Eye (tissue), 1 donor: Measurements from ENCODE around the gene IL13.
"Not testable (repeated sequence)": the region's sequence is repeated elsewhere in the genome, so short reads cannot be mapped to it uniquely, and the experiment has no call there.

ENCODE experiments used
- DNase-seq: peaks from one replicate; pipeline ENCODE4 v3.0.0-alpha.2; 2015

Gene IL13

DNA sequence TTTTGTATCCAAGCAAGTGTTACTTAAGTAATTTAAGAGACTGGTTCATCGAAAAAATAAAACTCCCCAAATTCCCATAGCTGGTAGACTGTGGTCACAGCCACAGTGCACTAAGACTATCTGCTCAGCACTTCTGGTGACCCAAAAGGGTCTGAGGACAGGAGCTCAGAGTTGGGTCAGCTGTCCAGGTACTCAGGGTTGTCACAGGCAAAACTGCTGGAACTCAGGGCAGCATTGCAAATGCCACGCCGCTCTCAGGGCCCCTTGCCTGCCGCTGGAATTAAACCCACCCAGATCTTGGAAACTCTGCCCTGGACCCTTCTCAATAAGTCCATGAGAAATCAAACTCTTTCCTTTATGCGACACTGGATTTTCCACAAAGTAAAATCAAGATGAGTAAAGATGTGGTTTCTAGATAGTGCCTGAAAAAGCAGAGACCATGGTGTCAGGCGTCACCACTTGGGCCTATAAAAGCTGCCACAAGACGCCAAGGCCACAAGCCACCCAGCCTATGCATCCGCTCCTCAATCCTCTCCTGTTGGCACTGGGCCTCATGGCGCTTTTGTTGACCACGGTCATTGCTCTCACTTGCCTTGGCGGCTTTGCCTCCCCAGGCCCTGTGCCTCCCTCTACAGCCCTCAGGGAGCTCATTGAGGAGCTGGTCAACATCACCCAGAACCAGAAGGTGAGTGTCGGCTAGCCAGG is at the start of gene IL13:
Gene IL13 (plus strand): TSS at position 498 of the 705 bp plus-strand sequence. CDS start 14 bp downstream, at position 512.
- no peak for DNase-seq

DNA sequence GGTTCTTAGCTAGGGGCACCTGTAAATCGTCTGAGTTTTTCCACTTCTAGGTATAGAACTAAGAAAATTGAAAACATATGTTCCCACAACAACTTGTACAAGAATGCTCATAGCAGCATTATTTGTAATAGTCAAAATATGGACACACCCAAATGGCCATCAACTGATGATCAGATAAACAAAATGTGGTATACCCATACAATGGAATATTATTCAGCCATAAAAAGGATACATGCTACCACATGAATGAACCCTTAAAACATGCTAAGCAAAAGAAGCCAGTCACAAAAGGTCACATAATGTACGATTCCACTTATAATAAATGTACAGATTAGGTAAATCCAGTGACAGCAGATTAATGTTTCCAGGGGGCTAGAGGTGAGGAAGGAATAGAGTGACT is 46.0 kb upstream of the IL13 start:
- DNase-seq, result no peak

DNA sequence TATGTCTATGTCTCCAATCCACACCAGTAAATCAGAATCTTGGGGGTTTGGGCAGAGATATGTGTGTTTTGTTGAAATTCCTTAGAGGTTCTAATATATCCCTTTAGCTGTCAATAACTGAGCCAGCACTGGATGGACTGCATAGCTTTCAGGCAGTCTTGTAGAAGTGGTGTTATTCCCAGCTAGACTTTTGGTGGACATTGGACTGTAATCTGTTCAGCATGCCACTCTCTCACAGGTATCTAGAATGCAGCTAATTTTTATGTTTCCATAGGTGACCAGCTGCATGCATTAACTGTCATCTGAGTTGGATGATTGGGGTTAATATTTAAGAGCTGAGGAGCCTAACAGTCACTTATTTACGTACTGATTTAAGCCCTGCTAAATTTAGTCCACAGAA is 45.1 kb upstream of the IL13 start:
- no peak for DNase-seq

DNA sequence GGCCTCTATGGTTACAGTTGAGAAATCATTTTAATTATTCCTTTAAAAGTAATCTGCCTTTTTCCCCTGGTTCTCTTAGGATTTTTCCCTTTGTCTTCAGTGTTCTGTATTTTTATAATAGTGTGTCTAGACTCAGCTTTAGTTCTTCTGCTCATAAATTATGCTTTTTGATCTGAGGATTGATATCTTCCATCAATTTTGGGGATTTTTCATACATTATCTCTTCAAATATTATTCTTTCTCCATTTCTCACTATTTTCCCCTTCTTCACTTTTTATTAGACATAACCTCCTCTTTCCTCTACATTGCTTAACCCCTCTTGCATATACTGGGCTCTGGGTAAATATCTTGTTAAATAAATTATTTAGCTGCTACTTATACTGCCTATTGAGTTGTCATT is 36.3 kb upstream of the IL13 start:
- DNase-seq, result no peak

DNA sequence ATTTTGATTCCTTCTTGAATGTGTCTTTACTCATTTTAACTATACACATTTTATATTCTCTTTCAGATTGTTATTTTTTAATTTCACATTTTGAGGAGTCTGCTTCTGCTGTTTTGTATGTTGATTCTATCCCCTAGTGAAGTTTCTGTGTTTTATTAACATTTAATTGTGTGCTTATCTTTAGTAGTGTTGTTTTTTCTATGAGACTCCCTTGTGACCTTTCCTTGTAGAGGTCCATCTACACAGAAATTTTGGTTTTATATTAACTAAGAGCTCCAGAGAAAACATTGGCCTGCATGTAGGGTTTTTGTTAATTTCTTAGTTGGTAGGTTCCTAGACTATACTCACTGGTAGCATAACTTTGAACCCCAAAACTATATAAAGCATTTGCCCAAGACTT is 35.4 kb upstream of the IL13 start:
- no peak for DNase-seq

DNA sequence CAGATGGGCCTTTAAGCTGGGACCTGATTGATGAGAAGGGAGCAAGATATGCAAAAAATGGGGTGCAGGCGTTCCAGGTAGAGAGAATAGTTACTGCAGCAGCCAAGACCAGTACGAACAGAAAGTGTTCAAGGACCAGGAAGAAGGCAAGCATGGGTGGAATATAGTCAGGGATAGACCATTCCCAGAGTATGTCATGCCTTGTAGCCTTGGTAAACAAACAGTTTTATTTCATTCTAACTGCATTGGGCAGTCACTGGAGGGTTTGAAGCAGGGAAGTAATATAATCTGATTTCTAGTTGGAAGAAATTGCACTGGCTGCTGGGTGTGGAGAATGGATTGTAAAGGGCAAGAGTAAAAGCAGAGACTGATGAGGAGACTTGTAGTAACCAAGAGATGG is 30.5 kb upstream of the IL13 start:
- DNase-seq, result no peak

DNA sequence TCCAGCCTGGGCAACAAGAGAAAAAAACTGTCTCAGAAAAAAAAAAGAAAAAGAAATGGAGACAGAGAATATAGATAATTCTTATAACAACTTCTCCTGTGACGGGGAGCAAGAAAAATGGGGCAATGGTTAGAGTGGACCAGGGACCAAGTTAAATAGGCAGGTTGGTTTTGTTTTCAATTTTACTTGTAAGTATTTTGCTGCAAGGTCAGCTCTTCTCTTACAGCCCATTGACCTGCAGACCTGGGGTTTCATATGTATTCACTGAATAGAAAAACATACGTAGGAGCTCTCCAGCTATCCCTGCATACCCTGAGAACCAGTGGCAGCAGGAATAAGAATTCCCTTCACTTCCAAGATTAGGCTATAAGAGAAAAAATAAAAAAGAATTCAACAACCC is 29.2 kb upstream of the IL13 start:
- DNase-seq, result no peak

DNA sequence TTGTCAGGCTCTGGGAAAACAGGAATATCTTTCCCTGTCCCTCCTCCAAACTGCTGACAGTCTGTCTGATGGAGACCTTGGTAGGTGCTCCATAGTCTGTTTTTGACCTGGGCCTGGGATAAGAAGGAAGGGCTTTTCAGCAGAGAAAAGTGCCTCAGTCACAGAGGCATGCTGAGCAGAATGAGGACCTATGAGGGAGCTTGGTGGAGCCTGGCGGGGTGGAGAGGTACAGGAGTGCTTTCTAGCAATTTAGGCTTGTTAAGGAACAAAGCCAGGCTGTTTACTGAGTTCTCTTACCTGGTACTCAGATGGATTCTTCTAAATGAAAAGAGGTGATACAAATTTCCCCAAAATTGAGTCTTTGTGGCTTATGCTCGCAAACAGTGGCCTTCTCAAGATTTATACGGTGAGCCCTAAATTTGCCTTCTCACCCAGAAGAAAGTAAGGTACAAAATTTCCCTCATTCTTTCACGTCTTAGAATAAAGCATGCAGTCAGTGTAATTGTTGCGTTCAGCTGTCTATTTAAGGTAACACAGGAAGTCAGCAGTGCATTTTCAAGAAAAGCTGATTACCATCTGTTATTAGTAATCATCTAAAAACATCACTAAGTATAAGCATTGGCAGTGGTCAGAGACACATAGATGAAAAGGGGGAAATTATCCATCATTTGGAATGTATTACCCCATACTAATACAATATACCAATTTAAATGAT is 28.6 kb upstream of the IL13 start:
- no peak for DNase-seq

DNA sequence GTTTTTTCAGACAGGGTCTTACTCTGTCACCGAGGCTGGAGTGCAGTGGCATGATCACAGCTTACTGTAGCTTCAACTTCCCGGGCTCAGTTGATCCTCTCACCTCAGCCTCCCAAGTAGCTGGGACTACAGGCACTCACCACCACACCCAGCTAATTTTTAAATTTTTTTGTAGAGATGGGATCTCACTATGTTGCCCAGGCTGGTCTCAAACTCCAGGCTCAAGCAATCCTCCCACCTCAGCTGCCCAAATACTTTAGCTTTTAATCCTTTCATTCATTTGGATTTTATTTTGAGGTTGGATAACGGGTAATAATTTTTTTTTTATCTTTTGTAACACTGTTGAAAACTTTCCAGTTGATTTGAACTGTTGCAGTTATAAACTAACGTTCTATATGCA is 24.4 kb upstream of the IL13 start:
- DNase-seq, result not testable (repeated sequence)

DNA sequence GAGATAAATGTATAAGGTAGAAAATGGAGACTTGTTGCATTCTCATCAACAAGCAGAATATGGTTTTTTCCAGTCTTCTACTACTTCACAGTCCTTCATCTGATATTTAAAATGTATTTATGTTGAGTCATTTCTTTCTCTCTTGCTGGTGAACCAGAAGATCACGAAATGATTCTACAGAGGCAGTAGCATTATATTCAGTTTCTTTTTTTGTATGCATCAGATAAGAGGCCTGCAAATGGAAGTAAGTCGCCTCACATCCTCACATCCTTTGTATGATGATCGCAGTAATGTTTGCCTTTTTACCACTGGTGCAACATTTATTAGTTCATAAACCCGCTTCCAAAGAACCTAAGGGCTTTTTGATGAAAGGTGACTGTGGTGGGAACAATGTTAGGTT is 22.1 kb upstream of the IL13 start:
- DNase-seq, result no peak

DNA sequence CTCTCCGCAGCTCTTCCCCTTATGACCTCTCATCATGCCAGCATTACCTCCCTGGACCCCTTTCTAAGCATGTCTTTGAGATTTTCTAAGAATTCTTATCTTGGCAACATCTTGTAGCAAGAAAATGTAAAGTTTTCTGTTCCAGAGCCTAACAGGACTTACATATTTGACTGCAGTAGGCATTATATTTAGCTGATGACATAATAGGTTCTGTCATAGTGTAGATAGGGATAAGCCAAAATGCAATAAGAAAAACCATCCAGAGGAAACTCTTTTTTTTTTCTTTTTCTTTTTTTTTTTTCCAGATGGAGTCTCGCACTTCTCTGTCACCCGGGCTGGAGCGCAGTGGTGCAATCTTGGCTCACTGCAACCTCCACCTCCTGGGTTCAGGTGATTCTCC is 20.7 kb upstream of the IL13 start:
- no peak for DNase-seq

DNA sequence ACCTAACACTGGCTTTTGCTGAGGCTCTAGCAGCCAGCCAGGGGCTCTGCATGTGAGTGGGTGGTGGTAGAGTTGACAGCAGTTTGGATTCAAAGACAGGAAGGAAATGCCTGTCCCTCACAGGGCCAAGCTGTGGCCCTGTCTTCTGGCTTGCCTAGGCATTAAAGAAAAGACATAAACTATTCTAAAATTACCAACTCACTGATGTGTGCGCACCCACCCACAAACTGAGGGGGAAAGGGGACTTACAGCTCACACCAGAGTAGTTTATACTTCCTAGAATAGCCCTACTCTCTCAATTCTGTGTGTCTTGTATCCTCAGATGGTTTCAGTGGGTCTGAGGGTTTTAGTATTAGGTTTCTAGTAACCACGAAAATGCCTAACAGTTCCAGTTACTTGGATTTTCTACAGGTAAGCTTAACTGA is 18.3 kb upstream of the IL13 start:
- no peak for DNase-seq

DNA sequence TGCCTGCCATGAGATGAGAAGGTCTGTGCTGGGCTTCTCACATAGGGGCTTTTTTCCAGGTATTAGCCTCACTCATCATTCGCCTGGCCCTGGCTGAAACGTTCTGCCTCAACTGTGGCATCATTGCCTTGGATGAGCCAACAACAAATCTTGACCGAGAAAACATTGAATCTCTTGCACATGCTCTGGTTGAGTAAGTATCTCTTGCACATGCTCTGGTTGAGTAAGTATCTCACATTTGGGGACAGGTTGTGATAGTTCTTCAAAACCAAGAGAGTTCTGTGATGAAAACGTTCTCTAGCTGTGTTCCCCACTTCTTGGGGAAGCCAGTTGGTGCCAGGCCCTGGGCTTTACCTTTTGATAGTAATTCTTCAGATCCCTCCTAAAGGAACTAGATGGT is 17.4 kb upstream of the IL13 start:
- DNase-seq, result no peak

DNA sequence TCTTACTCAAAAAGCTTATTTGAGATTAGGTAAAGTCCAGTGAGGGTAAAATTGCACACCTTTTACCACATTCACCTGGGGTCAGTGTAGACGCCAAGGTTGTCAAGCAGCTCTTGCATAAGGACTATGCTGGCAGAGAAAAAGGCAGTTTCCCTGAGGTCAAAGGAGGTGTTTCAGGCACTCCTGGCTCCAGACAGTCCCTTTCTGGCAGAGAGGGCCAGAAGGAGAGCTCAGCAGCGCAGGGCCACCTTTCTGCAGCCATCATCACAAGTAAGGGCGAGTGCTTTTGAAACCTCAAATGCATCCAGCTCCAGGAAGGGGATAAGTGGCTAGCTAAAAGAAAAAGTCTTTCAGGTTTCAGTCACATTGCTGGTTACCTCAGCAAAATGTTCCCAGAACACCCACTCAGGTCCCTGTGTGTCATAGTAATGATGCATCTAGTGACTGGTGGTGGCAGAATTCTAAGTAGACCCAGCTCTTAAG is 16.7 kb upstream of the IL13 start:
- DNase-seq, result no peak

DNA sequence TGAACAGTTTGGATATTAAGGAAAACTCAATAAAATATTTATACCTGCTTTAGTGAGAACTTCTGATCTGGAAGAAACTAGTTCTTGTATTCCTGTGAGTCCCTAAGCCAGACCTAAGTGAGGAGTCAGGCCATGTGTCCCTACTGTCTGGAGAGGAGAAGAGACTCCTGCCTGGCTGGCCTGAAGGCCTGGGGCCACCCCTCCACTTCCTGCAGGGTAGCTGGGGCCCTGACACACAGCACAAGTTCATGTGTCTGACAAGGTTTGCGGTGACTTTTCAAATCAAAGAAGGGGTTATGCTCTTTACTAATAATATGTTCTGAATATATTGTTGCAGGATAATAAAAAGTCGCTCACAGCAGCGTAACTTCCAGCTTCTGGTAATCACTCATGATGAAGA is 16.1 kb upstream of the IL13 start:
- no peak for DNase-seq

DNA sequence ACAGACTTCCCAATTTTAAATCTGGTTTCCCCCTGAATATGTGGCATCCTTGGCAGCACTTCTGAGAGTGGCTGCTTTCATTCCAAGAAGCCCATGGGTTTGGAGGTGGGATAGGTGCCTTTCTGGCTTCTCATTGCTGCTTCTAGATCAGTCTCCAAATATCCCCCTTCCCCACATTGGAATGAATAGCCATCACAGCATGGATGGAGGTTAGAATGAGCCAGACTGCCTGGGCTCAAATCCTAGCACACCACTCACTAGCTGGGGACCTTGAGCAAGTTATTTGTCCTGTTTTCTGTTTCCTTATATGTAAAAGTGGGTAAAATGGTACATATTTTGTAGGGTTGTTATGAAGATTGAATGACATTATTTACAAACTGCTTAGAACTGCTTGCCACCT is 13.8 kb upstream of the IL13 start:
- no peak for DNase-seq

DNA sequence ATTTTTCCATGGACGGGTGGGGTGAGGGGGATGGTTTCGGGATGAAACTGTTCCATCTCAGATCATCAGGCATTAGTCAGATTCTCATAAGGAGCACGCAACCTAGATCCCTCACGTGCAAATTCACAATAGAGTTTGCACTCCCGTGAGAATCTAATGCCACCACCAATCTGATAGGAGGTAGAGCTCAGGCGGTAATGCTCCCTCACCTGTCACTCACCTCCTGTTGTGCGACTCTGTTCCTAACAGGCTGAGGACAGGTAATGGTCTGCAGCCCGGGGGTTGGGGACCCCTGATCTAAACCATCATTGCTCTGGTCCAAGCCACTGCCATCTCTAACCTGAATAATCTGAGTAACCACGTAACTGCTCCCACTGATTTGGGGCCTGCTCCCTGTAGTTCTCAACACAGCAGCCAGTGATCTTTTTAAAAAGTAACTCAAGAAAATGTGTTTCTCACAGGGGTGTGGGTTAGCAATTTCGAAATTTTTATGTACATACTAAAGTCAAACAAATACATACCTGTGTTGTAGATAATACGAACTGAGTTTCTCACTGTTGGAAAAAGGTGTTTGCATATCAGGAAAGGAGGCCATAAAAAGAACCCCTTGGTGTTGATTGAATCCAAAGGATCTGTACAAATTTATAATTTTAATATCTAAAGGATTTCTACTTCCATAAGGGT is 11.2 kb upstream of the IL13 start:
- no peak for DNase-seq

DNA sequence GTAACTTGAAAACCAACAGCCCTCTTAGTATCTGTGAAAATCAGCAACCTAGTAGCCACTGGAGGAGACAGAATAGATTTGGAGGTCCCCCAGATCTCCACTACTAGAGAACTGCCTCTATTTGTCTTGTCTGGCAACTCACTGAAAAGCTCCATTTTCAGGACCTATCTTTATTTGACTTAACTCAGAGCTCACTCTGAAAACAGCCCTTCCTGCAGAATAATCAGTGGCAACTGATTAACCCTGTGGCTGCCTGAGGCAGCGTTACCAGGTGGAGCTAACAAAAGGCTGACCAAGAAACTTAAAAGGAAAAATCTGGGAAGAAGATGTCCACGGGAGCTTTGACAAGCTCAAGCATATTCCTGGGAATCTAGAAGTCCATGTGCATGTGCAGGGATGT is 10.5 kb upstream of the IL13 start:
- DNase-seq, result no peak

DNA sequence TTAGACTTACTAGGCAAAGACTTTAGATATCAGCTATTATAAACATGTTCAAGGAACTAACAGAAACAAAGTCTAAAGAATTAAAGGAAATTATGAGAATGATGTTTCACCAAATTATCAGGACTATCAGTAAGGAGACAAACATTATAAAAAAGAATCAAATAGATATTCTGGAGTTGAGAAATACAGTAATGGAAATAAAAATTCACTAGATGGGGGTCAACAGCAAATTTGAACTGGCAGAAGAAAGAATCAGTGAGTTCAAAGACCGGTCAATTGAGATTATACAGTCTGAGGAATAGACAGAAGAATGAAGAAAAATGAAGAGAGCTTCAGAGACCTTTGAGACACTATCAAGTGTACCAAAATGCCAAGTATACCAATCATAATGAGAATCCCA is 9.6 kb upstream of the IL13 start:
- no peak for DNase-seq

DNA sequence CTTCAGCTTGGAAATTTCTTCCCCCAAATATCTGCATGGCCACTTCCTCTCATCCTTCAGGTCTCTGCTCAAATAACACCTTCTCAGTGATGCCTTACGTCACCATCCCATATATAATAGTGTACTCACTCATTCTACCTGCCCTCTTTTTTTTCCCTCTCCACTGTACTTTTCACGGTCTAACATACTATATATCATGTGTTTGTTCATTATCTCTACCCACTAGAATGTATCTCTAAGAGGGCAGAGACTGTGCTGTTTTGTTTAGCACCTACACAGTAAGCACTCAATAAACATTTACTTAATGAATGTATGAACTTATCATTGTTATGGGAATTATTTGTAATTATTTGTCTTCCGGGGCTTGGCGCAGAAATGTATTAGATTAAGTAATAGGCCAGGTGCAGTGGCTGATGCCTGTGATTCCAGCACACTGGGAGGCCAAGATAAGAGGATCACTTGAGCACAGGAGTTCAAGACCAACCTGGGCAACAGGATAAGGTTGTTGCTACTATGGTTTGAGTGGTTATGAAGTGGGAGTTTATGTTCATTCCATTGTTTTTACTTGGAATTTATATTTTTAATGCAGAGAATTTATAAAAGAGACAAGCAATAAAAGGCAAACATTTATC is 6.0 kb upstream of the IL13 start:
- no peak for DNase-seq

DNA sequence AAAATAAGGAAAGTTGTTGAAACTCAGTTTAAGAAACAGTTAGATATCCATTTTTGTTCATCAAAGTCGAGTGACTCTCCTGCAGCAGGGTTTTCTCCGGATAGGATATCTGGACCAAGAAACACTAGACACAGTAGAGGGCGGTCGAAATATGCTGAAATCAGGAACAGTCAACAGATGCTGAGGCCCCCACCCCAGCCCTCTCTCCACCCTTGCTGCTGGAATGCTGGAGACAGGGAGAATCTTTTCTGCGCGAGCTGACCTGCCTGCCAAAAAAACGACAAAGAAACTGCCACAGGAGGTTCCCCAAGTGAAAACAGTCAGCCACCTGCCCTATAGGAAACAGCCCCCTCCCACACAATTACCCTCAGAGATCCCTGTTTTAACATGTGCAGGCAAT is 4.3 kb upstream of the IL13 start:
- no peak for DNase-seq

DNA sequence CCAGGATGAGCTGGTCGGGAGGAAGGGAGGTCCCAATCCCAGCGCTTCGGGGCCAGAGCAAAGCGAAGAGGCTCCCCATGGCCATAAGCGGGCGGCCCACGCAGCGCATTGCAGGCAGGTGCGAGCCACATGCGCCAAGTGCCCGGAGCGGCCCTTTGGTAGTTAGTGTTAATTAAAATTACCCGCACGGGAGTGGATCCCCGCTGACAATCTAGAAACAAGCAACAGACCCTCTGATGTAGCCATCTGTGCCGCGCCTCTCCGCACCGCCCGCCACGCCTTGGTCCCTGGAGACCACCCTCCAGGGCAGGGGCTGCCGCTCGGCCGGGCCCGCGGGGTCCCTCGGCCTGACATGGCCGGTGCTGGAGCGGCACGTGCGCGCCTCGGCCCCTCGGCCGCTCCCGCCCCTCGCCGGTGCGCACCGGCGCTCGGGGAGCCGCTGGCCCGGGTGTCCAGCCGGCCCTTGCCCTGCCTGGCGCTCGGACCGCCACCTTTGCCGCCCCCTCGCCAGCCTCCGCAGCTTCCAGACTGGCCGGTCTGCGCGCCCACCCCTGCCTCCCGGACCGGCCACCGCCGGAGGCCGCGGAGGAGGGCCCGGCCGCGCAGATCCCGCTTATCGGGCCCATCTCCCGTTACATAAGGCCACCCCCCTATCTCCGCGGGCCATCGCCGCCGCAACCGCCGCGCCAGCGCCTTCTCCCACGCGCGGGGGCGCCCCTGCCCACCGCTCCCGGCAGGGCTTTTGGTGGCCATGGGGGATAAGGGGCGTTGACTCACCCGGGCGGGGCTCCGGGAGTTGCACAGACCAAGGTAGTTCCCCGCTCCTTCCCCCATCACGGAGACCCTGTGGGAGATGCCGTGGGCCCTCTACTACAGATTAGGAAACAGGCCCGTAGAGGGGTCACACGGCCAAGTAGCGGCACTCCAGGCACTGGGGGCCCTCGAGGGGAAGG is 1.9 kb upstream of the IL13 start:
- peak; percentile 70 for DNase-seq
